Measurements from ENCODE around the gene CCDC188.
A peak's percentile ranks its signal among the peaks of the same experiment; 100 is the strongest.

The CCDC188 gene

DNA sequence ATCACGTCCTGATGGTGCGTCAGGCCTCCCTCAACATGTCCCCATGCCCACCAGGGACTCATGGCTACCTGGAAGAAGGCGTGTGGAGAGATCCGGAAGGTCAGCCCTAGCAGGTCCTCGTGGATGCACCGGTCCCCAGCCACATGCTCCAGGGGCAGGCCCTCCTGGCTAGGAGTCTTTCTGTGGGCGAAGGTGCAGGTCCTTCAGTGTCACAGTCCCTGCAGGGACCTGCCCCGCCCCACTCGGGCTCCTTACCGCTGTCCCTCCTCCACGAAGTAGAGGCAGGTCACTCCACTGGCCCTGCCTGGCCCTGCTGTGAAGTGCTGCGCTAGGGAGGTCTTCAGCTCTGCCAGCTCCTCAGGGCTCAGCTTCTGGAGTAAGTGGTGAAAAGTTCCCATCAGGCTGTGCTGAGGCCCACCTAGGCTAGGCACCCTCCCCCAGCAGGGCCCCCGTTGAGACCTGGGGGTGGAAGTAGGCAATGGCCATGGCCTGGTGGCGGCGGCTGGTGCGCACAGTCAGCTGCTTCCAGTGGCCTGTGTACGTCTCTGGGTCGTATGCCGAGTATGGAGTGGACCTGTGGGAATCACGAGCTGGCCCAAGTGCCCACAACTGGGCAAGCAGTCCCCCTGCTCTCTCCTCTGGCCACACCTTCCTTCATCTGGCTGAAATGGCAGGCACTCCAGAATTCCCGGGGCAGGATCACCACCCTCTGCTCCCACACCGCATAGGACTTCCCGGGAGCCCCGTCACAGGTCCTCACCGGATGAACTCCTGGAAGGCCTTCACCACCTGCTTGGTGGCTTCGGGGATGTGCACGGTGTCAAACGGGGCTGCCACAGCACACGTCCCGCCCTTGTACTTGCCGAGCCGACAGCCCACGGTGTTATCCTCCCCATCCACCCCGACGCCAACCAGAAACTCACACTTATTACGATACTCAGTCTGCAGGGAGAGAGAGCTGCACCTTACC lies 36.1 kb downstream of the CCDC188 start:
- no peak for DNase-seq (ENCODE audit: low spot score)
- TF ChIP-seq, protein P1, sequence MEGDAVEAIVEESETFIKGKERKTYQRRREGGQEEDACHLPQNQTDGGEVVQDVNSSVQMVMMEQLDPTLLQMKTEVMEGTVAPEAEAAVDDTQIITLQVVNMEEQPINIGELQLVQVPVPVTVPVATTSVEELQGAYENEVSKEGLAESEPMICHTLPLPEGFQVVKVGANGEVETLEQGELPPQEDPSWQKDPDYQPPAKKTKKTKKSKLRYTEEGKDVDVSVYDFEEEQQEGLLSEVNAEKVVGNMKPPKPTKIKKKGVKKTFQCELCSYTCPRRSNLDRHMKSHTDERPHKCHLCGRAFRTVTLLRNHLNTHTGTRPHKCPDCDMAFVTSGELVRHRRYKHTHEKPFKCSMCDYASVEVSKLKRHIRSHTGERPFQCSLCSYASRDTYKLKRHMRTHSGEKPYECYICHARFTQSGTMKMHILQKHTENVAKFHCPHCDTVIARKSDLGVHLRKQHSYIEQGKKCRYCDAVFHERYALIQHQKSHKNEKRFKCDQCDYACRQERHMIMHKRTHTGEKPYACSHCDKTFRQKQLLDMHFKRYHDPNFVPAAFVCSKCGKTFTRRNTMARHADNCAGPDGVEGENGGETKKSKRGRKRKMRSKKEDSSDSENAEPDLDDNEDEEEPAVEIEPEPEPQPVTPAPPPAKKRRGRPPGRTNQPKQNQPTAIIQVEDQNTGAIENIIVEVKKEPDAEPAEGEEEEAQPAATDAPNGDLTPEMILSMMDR (IDR thresholded peaks at IDR 0.05; ENCODE audit: extremely low read depth, missing control alignments): no peak

- TF ChIP-seq, protein P1 (IDR thresholded peaks at IDR 0.05; ENCODE audit: extremely low read depth, missing control alignments): no peak
- no peak for DNase-seq (ENCODE audit: low spot score)
These were observed 37.1 kb downstream of the CCDC188 start for GRCh38 chr22:20113551-20114310.

DNA sequence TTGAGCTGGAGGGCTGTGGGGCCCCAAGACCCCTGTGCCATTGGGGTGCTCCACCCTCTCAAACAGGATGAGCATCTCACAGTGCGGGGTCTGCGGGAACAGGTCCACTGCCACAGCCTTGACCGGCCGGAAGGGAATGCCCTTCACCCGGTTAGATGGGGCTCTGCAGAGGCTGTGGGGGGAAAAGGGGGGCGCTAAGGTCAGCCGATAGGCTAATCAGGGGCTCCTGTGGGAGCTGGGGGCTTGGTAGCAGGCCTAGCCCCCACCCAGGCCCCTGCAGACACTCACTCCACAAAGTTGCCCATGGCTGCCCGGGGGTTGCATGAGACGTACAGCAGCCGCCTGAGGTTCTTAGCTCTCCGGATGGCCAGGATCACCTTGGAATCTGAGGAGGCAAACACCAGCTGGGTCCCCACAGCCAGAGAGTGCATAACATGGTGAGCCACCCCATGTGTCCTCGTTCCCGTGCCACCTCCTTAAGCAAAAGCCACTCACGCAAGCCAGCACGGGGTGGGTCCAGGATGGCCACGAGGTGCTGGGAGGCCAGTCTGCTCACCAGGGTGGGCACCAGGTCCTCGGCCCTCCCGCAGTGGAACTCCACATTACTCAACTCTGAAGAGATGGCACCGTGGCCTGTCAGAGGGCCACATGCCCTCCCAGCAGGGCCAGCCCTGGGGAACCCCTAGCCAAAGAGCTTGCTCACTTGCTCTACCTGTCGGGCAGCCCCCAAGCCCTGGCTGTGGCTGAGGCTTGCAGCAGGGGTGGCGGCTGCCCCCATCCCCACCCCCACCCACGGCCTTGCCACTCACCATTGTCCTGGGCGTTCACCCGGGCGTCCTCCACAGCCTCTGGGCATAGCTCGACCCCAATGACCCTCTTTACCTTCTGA lies 38.0 kb downstream of the CCDC188 start:
- TF ChIP-seq, protein P1 (IDR thresholded peaks at IDR 0.05; ENCODE audit: extremely low read depth, missing control alignments): no peak
- no peak for DNase-seq (ENCODE audit: low spot score)

GRCh38 chr22:20111689-20112622 lies 38.9 kb downstream of the CCDC188 start:
- TF ChIP-seq, protein P1 (IDR thresholded peaks at IDR 0.05; ENCODE audit: extremely low read depth, missing control alignments): no peak
- DNase-seq (ENCODE audit: low spot score): no peak

DNA sequence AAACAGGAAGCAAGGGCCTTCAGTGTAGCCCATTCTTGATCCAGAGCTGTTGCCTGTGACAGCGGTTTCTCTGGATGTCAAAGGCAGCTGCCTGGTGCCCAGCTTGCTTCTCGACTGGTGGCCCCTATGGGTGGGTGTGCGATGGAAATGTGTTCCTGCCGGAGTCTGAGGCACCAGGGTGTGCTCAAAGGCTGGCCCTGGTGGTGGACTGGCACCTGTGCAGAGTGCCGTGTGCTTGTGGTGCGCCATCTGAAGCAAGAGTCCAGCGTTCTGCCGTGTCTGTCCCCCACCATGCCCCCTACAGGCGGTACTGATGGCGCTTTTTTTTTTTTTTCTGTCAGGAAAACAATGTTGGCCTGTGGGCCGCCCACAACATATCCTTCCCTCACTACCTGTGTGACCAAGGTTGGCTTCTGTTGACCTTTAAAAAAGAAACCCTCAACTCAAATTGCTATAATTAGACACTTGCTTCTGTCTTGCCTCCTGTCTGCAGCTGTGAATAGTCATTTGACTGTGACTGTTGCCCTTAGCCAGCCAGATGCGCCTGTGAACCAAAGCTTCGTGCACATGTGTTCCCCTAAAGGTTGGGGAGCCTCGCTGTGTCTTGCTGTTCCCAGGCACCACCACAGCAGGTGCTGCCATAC lies 39.7 kb downstream of the CCDC188 start:
- TF ChIP-seq, protein P1 (IDR thresholded peaks at IDR 0.05; ENCODE audit: extremely low read depth, missing control alignments): peak; percentile 11
- peak; percentile 74 for DNase-seq (ENCODE audit: low spot score)

Data from GM20000 (cell line).